ENCODE data around the gene LHX6.

LHX6 gene

GRCh38 chr9:122229485-122229837 is 704 bp upstream of the LHX6 start:
- no peaks in the 10 kb centered on the region for H3K9me3 ChIP-seq (ENCODE audit: control insufficient read depth, low read length)
- no peak overlapping the region for H3K4me3 ChIP-seq (ENCODE audit: low read length)
- H3K9ac ChIP-seq (ENCODE audit: low read length), result no peak overlapping the region
- peaks cover 15% of the 10 kb centered on the region for H3K4me1 ChIP-seq (ENCODE audit: control insufficient read depth, insufficient read depth, low read length)
- no peaks in the 10 kb centered on the region for H3K36me3 ChIP-seq (ENCODE audit: control insufficient read depth, insufficient read depth, low read length)
- peaks cover 79% of the 10 kb centered on the region for H3K27me3 ChIP-seq (ENCODE audit: control insufficient read depth, insufficient read depth, low read length)

DNA sequence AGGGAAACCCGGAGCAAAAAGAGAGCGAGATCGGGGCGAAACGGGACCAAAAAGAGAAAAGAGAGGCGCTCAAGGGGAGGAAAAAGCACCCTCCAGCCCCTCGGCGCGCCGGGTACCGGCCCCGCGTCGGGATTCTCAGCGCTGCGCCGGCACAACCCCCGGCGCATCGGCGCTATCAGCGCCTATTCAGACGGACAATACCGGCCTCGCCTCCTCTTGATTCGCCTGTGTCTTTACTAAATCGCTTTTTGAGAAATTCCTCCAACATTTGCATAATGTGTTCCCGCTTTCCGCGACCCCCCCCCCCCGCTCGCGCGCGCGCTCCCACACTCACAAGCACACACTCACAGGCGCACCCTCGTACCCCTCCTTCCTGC is 578 bp downstream of the LHX6 start:
- H3K9ac ChIP-seq (ENCODE audit: low read length), result no peak overlapping the region
- H3K27me3 ChIP-seq (ENCODE audit: control insufficient read depth, insufficient read depth, low read length), result peaks cover 83% of the 10 kb centered on the region
- no peak overlapping the region for H3K4me3 ChIP-seq (ENCODE audit: low read length)
- no peaks in the 10 kb centered on the region for H3K9me3 ChIP-seq (ENCODE audit: control insufficient read depth, low read length)
- H3K36me3 ChIP-seq (ENCODE audit: control insufficient read depth, insufficient read depth, low read length), result no peaks in the 10 kb centered on the region
- H3K4me1 ChIP-seq (ENCODE audit: control insufficient read depth, insufficient read depth, low read length), result peaks cover 15% of the 10 kb centered on the region

GRCh38 chr9:122227575-122227900 is 1.2 kb downstream of the LHX6 start:
- Histone ChIP-seq H3K36me3 (ENCODE audit: control insufficient read depth, insufficient read depth, low read length) (no peaks in the 10 kb centered on the region), H3K4me1 (ENCODE audit: control insufficient read depth, insufficient read depth, low read length) (peaks cover 15% of the 10 kb centered on the region), H3K9me3 (ENCODE audit: control insufficient read depth, low read length) (no peaks in the 10 kb centered on the region), H3K4me3 (ENCODE audit: low read length) (no peak overlapping the region), H3K27me3 (ENCODE audit: control insufficient read depth, insufficient read depth, low read length) (peaks cover 85% of the 10 kb centered on the region), H3K9ac (ENCODE audit: low read length) (no peak overlapping the region)

GRCh38 chr9:122226758-122227574 is 1.8 kb downstream of the LHX6 start:
- no peaks in the 10 kb centered on the region for H3K36me3 ChIP-seq (ENCODE audit: control insufficient read depth, insufficient read depth, low read length)
- no peak overlapping the region for H3K9ac ChIP-seq (ENCODE audit: low read length)
- no peaks in the 10 kb centered on the region for H3K9me3 ChIP-seq (ENCODE audit: control insufficient read depth, low read length)
- peaks cover 15% of the 10 kb centered on the region for H3K4me1 ChIP-seq (ENCODE audit: control insufficient read depth, insufficient read depth, low read length)
- H3K27me3 ChIP-seq (ENCODE audit: control insufficient read depth, insufficient read depth, low read length), result peaks cover 90% of the 10 kb centered on the region
- H3K4me3 ChIP-seq (ENCODE audit: low read length), result no peak overlapping the region

- Histone ChIP-seq H3K4me1 (ENCODE audit: control insufficient read depth, insufficient read depth, low read length) (peaks cover 15% of the 10 kb centered on the region), H3K27me3 (ENCODE audit: control insufficient read depth, insufficient read depth, low read length) (peaks cover 96% of the 10 kb centered on the region), H3K9me3 (ENCODE audit: control insufficient read depth, low read length) (no peaks in the 10 kb centered on the region), H3K9ac (ENCODE audit: low read length) (no peak overlapping the region), H3K4me3 (ENCODE audit: low read length) (no peak overlapping the region), H3K36me3 (ENCODE audit: control insufficient read depth, insufficient read depth, low read length) (no peaks in the 10 kb centered on the region)
Observed at GRCh38 chr9:122226142-122226757, 2.5 kb downstream of the LHX6 start.

DNA sequence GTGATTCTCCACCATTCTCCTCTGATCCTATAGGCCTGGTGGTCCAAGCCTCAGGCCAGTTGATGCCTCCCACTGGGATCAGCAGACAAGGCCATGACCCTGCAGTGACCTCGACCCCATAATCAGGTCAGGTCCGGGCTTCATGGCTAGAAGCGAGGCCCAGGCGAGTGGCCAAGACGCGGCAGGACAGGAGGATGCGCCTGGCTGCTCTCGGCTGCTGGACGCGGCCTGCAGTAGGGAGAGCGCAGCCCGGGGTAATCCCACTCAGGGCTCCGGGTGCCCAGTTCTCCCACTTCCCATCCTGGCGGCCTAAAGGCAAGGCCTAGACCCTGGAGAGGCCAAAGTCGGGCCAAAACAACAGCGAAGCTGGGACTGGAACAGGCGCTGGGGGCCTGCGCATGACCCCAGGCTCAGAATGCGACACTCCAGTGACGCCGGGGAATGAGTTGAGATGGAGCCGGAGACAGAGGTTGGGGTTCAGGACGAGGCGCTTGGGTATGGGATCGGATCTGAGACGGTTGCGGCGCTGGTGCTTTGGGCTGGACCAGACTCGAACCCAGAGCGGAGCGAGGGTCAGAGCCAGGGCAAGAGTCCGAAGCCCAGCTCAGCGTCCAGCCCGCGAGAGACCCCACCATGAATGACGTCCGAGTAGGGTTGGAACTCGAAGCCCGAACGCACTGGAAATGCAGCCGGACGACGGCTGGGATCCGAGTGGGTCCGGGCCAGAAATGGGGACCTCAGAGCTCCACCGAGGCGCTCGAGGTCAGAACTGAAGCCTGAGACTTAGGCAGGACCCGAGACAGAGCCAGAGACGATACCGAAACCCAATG is 3.2 kb downstream of the LHX6 start:
- Histone ChIP-seq H3K27me3 (ENCODE audit: control insufficient read depth, insufficient read depth, low read length) (peaks cover 96% of the 10 kb centered on the region), H3K4me3 (ENCODE audit: low read length) (no peak overlapping the region), H3K36me3 (ENCODE audit: control insufficient read depth, insufficient read depth, low read length) (no peaks in the 10 kb centered on the region), H3K4me1 (ENCODE audit: control insufficient read depth, insufficient read depth, low read length) (peaks cover 16% of the 10 kb centered on the region), H3K9me3 (ENCODE audit: control insufficient read depth, low read length) (no peaks in the 10 kb centered on the region), H3K9ac (ENCODE audit: low read length) (no peak overlapping the region)

GRCh38 chr9:122223435-122223834 is 5.3 kb downstream of the LHX6 start:
- Histone ChIP-seq H3K36me3 (ENCODE audit: control insufficient read depth, insufficient read depth, low read length) (no peaks in the 10 kb centered on the region), H3K9ac (ENCODE audit: low read length) (no peak overlapping the region), H3K9me3 (ENCODE audit: control insufficient read depth, low read length) (no peaks in the 10 kb centered on the region), H3K4me1 (ENCODE audit: control insufficient read depth, insufficient read depth, low read length) (peaks cover 35% of the 10 kb centered on the region), H3K27me3 (ENCODE audit: control insufficient read depth, insufficient read depth, low read length) (peaks cover 98% of the 10 kb centered on the region), H3K4me3 (ENCODE audit: low read length) (no peak overlapping the region)

GRCh38 chr9:122222791-122223190 is 6.0 kb downstream of the LHX6 start:
- H3K27me3 ChIP-seq (ENCODE audit: control insufficient read depth, insufficient read depth, low read length), result peaks cover 100% of the 10 kb centered on the region

GRCh38 chr9:122221183-122221811 is 7.5 kb downstream of the LHX6 start:
- H3K36me3 ChIP-seq (ENCODE audit: control insufficient read depth, insufficient read depth, low read length), result no peaks in the 10 kb centered on the region
- no peaks in the 10 kb centered on the region for H3K9me3 ChIP-seq (ENCODE audit: control insufficient read depth, low read length)
- H3K4me3 ChIP-seq (ENCODE audit: low read length), result no peak overlapping the region
- peaks cover 27% of the 10 kb centered on the region for H3K4me1 ChIP-seq (ENCODE audit: control insufficient read depth, insufficient read depth, low read length)
- no peak overlapping the region for H3K9ac ChIP-seq (ENCODE audit: low read length)
- H3K27me3 ChIP-seq (ENCODE audit: control insufficient read depth, insufficient read depth, low read length), result peaks cover 98% of the 10 kb centered on the region

More at GRCh38 chr9:122222791-122223190, 6.0 kb downstream of the LHX6 start:
- Histone ChIP-seq H3K4me3 (ENCODE audit: low read length) (no peak overlapping the region), H3K9me3 (ENCODE audit: control insufficient read depth, low read length) (no peaks in the 10 kb centered on the region), H3K36me3 (ENCODE audit: control insufficient read depth, insufficient read depth, low read length) (no peaks in the 10 kb centered on the region), H3K9ac (ENCODE audit: low read length) (no peak overlapping the region), H3K4me1 (ENCODE audit: control insufficient read depth, insufficient read depth, low read length) (peaks cover 32% of the 10 kb centered on the region)

- Histone ChIP-seq H3K4me3 (ENCODE audit: low read length) (no peak overlapping the region), H3K36me3 (ENCODE audit: control insufficient read depth, insufficient read depth, low read length) (no peaks in the 10 kb centered on the region), H3K9me3 (ENCODE audit: control insufficient read depth, low read length) (no peaks in the 10 kb centered on the region), H3K4me1 (ENCODE audit: control insufficient read depth, insufficient read depth, low read length) (peaks cover 21% of the 10 kb centered on the region), H3K27me3 (ENCODE audit: control insufficient read depth, insufficient read depth, low read length) (peaks cover 98% of the 10 kb centered on the region), H3K9ac (ENCODE audit: low read length) (no peak overlapping the region)
Observed at GRCh38 chr9:122220673-122221182, 8.0 kb downstream of the LHX6 start.

GRCh38 chr9:122219856-122220672 is 8.7 kb downstream of the LHX6 start:
- Histone ChIP-seq H3K9ac (ENCODE audit: low read length) (no peak overlapping the region), H3K27me3 (ENCODE audit: control insufficient read depth, insufficient read depth, low read length) (peaks cover 98% of the 10 kb centered on the region), H3K9me3 (ENCODE audit: control insufficient read depth, low read length) (no peaks in the 10 kb centered on the region), H3K36me3 (ENCODE audit: control insufficient read depth, insufficient read depth, low read length) (no peaks in the 10 kb centered on the region), H3K4me1 (ENCODE audit: control insufficient read depth, insufficient read depth, low read length) (peaks cover 21% of the 10 kb centered on the region), H3K4me3 (ENCODE audit: low read length) (no peak overlapping the region)

All from mucosa of stomach (tissue), 1 donor.